ENCODE data around the gene TERB2.

The TERB2 gene

DNA sequence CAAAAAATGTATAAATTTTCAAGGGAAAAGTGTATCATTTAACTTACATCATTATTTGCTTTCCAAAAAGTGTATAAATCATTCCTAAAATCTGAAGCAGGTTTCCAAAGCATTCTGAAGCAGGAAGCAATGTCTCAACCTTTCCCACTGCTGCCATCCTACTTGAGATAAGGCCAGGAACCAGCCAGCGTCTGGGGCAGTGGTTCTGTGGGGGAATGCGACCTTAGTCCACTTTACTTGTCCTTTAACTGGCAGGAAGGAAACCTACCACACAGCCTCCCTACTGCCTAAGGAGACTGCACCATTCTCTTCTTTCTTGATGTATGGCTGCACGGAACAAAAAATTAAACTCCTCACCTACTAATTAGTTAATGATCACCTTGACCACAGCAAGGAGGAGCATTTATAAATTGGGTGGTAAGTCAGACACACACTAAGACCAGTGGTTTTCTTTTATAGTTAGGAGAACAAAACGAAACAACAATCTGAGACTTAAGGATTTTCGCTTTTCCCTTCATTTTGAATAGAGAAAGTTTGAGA lies 70.2 kb downstream of the TERB2 start:
- no peak for DNase-seq (ENCODE audit: insufficient read length)
- no peak for FAIRE-seq
- TF ChIP-seq TAF1 (IDR thresholded peaks at IDR 0.05; ENCODE audit: borderline replicate concordance, low read depth, low read length): no peak
- no peak for TF ChIP-seq POLR2AphosphoS5 (IDR thresholded peaks at IDR 0.05; ENCODE audit: low read depth, low read length)
- no peak for TF ChIP-seq POLR2A (IDR thresholded peaks at IDR 0.05; ENCODE audit: low read depth, low read length)

DNA sequence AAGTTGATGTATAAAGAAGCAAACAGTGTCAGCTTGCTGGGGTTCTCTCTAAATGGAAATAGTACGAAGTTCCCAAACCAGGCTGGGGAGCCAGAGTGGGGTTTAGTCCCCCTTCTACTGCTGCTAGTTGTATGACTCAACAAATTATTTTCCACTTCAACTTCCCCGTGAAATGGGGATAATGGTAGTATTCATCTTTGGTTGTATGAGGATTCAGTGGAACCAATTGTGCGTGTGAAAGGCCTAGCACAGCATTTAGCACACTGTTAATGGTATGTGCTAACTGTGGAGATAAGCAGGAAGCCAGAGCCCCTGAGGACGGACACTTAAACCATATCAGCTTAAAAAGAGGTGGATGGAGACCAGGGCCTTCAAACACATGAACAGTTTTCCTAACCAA lies 70.7 kb downstream of the TERB2 start:
- no peak for FAIRE-seq

More for the DNA sequence above, 70.7 kb downstream of the TERB2 start:
- no peak for DNase-seq (ENCODE audit: insufficient read length)
- no peak for TF ChIP-seq TAF1 (IDR thresholded peaks at IDR 0.05; ENCODE audit: borderline replicate concordance, low read depth, low read length)
- no peak for TF ChIP-seq POLR2AphosphoS5 (IDR thresholded peaks at IDR 0.05; ENCODE audit: low read depth, low read length)
- TF ChIP-seq POLR2A (IDR thresholded peaks at IDR 0.05; ENCODE audit: low read depth, low read length): no peak
